Activated naive CD8-positive, alpha-beta T cell treated with anti-CD3 and anti-CD28 coated beads, Interleukin-2, amount 10 ng/mL, durations not matched to agents 7 days and 5 days (primary cell): ENCODE data around the gene RXRB. TPM values are rescaled to one million over a fixed set of nuclear protein-coding genes. Genes with fewer than 3 reads are reported as not detected.
"Not testable (repeated sequence)": the region's sequence is repeated elsewhere in the genome, so short reads cannot be mapped to it uniquely, and the experiment has no call there.

Source experiments
- ATAC-seq: fragments of 150-1000 bp; cut with Tn5 transposase; one replicate; pipeline ENCODE4 v1.10.0; 2021; ENCODE audit warnings: low read depth, moderate library complexity
- POLR2A ChIA-PET: fragments of 350-600 bp; sonication (Branson Sonifier 250); formaldehyde crosslinking; loops from one replicate; lab custom pipeline; 2021; ENCODE audit warnings: antibody characterized with exemption; lab: Charles Lee
- DNase-seq: peaks from one replicate; pipeline ENCODE4 v3.0.0; 2021
- H3K27ac Mint-ChIP-seq: one replicate; pipeline ENCODE4 v1.8.0; 2022; ENCODE audit warnings: mild to moderate bottlenecking, mixed read lengths
- H3K27me3 Mint-ChIP-seq: one replicate; pipeline ENCODE4 v1.8.0; 2022; ENCODE audit warnings: mild to moderate bottlenecking, moderate library complexity, mixed read lengths
- H3K36me3 Mint-ChIP-seq: one replicate; pipeline ENCODE4 v1.8.0; 2021; ENCODE audit warnings: mild to moderate bottlenecking, mixed read lengths
- H3K4me1 Mint-ChIP-seq: one replicate; pipeline ENCODE4 v1.8.0; 2021; ENCODE audit warnings: mixed read lengths
- H3K4me3 Mint-ChIP-seq: one replicate; pipeline ENCODE4 v1.8.0; 2022; ENCODE audit warnings: mild to moderate bottlenecking, moderate library complexity, mixed read lengths
- H3K9me3 Mint-ChIP-seq: one replicate; pipeline ENCODE4 v1.8.0; 2021; ENCODE audit warnings: mixed read lengths
- total RNA-seq, 2 experiments: library from RNA; stranded (reverse); gene quantifications; one replicate each; pipeline ENCODE4 v1.2.3, GENCODE V29; 2021

Gene RXRB
- total RNA-seq, 2 experiments from 2014 or later, result 54.6 to 60.0 TPM

GRCh38 chr6:33226503-33227120 lies 26.1 kb upstream of the RXRB start:
- ATAC-seq, H3K27ac Mint-ChIP-seq, H3K9me3 Mint-ChIP-seq, H3K36me3 Mint-ChIP-seq, POLR2A ChIA-PET, H3K4me3 Mint-ChIP-seq, DNase-seq, H3K4me1 Mint-ChIP-seq: not testable (repeated sequence)
- H3K27me3 Mint-ChIP-seq, result peaks cover 60% of the 10 kb centered on the region

DNA sequence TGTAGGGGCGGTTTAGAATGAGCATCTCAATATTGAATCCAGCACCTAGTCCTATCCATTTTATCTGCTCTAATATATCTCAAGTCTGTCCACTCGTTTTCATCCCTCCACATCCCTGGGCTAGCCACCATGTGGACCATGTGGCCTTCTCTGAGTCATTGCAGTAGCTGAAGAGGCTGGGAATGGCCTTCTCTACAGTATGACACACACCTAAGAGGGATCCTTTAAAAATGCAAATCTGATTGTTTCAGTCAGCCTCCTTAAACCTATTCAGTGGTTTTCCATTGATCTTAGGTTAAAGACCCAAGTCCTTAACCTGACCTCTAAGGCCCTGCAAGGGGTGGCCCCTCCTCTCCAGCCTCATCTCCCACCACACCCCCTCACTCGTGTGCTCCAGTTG lies 17.2 kb upstream of the RXRB start:
- POLR2A ChIA-PET, result interaction anchor here (0.8 kb wide), 1 partner anchor 9 kb away, joined by 3 read pairs; no protein-coding TSS in a partner anchor
- H3K27ac Mint-ChIP-seq, result no peak overlapping the region
- DNase-seq (no peak), ATAC-seq (no peak)
- H3K9me3 Mint-ChIP-seq, result no peaks in the 10 kb centered on the region
- H3K36me3 Mint-ChIP-seq, result no peaks in the 10 kb centered on the region
- peaks cover 26% of the 10 kb centered on the region for H3K4me1 Mint-ChIP-seq
- peaks cover 28% of the 10 kb centered on the region for H3K27me3 Mint-ChIP-seq
- H3K4me3 Mint-ChIP-seq, result no peak overlapping the region

DNA sequence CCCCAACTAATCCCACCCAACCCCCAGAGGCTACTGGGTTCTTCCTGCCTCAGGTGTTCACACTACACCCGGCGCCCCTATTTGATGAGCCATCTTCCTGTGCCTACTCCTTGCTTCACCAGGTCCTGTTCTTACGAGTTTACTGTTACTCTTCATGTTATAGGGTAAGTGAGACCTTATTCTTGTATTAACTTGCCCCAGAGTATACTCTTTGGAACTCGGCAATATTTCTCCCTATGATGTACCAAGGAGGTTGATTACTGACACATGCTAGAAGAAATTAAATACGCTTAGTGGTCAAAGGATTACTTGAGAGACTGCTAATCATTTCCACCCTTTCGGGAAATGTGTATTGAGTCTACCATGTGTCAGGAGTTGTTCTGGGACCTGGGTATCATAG lies 16.8 kb upstream of the RXRB start:
- POLR2A ChIA-PET, result no interaction called here
- ATAC-seq (no peak), DNase-seq (no peak)
- H3K36me3 Mint-ChIP-seq, result peaks cover 2% of the 10 kb centered on the region
- no peak overlapping the region for H3K4me3 Mint-ChIP-seq
- no peaks in the 10 kb centered on the region for H3K9me3 Mint-ChIP-seq
- H3K27ac Mint-ChIP-seq, result no peak overlapping the region
- peaks cover 27% of the 10 kb centered on the region for H3K27me3 Mint-ChIP-seq
- peaks cover 28% of the 10 kb centered on the region for H3K4me1 Mint-ChIP-seq

GRCh38 chr6:33216117-33216649 lies 15.7 kb upstream of the RXRB start:
- DNase-seq (no peak), ATAC-seq (peak; percentile 38)
- Mint-ChIP-seq H3K36me3 (peaks cover 2% of the 10 kb centered on the region), H3K27ac (no peak overlapping the region), H3K27me3 (peaks cover 19% of the 10 kb centered on the region), H3K4me1 (peaks cover 28% of the 10 kb centered on the region), H3K4me3 (no peak overlapping the region), H3K9me3 (no peaks in the 10 kb centered on the region)
- POLR2A ChIA-PET, result interaction anchor here (0.8 kb wide), 1 partner anchor 8 kb away, joined by 3 read pairs; the partner anchor contains the start of gene RING1

DNA sequence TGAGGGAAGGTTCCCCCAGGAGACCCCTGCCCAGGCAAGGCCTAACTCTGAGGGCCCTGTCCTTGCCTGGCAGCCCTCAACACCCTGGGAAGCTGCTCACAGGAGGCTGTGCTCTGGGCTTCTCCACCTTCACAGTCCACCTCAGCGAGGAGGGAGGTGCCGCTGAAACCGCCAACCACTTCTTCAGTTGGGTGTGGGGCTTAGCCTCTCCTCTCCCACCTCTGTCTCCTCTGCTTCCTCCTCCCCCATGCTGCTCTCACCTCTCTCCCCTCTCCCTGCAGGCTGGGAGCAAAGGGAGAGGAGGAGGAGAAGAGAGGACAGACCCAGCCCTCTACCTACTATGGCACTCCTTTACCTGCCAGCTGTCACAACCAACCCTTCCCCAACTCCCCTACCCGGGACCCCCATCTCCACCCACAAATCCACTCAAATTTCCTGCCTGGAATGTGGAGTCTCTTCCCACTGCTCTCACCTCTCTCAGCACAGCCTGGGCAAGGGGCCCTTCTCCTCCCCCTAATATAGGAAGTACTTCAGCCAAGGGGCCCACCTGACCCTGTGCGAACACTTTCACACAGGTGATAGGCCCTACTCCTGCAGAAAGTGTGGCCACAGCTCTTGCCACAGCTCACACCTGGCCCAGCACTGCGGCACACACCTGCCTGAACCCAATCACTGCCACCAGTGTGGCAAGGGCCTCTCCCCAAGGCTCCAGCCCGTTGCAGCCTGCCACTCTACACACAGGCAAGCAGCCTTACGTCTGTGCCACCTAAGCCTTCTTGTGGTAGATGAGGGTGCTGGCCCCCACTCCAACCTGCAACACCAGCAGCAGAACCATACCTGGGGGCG lies 15.0 kb upstream of the RXRB start:
- ATAC-seq, result peak; percentile 27
- Mint-ChIP-seq H3K27me3 (peaks cover 16% of the 10 kb centered on the region), H3K9me3 (no peaks in the 10 kb centered on the region), H3K36me3 (peaks cover 4% of the 10 kb centered on the region), H3K27ac (peak overlapping the region; percentile 39), H3K4me3 (peak overlapping the region; percentile 30), H3K4me1 (peaks cover 28% of the 10 kb centered on the region)
- no peak for DNase-seq
- POLR2A ChIA-PET, result no interaction called here

- ATAC-seq (no peak), DNase-seq (no peak)
- peaks cover 34% of the 10 kb centered on the region for H3K4me1 Mint-ChIP-seq
- no peaks in the 10 kb centered on the region for H3K9me3 Mint-ChIP-seq
- H3K27ac Mint-ChIP-seq, result peak overlapping the region; percentile 18
- POLR2A ChIA-PET, result no interaction called here
- H3K27me3 Mint-ChIP-seq, result peaks cover 16% of the 10 kb centered on the region
- H3K4me3 Mint-ChIP-seq, result peak overlapping the region; percentile 81
- peaks cover 10% of the 10 kb centered on the region for H3K36me3 Mint-ChIP-seq
Measured at GRCh38 chr6:33213989-33214335, 13.5 kb upstream of the RXRB start.

DNA sequence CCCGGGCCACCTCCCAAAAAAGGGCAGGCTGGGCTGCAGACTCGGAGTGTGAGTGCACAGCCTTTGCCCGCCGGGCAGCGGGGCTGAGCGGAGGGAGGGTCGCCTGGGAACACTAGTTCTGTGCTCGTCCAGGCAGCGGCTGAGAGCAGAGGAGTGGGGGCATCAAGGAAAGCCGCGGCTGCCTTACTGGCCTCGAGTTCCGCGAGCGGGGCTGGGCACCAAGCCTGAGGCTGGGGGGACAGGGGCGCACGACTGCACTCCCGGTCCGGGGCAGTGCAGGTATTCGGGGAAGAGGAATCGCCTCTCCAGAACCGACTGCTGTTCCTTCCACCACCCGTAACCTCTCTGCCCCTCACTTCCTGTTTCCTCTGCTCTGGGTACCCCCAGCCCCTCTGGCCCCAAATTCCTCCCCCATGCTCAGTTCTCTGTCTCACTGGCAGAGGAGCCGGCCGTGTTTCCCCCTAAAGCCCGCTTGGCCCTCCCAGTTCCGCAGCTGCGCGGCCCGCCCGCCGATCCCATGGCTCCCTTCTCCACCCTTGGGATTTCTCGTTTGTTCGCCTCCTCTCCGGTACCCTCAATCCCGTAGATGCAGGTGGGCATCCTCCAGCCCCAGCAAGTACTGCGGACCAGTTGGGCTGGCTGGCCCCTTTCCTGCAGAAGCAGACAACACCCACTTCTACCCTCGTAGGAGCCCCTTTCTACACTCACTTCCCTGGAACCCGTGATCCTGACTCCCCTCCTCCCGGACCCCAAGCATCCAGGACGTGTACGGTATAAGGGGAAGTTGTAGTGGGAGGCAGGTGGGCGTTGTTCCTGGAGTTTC lies 12.9 kb upstream of the RXRB start:
- Mint-ChIP-seq H3K36me3 (peaks cover 10% of the 10 kb centered on the region), H3K27me3 (peaks cover 16% of the 10 kb centered on the region), H3K4me1 (peaks cover 36% of the 10 kb centered on the region), H3K27ac (peak overlapping the region; percentile 18), H3K9me3 (no peaks in the 10 kb centered on the region), H3K4me3 (peak overlapping the region; percentile 81)
- no peak for DNase-seq
- peak; percentile 12 for ATAC-seq
- POLR2A ChIA-PET, result no interaction called here

- no peak overlapping the region for H3K27ac Mint-ChIP-seq
- H3K4me3 Mint-ChIP-seq, result peak overlapping the region; percentile 81
- POLR2A ChIA-PET, result no interaction called here
- H3K9me3 Mint-ChIP-seq, result no peaks in the 10 kb centered on the region
- ATAC-seq, result no peak
- DNase-seq, result no peak
- peaks cover 16% of the 10 kb centered on the region for H3K27me3 Mint-ChIP-seq
- H3K36me3 Mint-ChIP-seq, result peaks cover 10% of the 10 kb centered on the region
- H3K4me1 Mint-ChIP-seq, result peaks cover 36% of the 10 kb centered on the region
Measured at GRCh38 chr6:33212857-33213165, 12.3 kb upstream of the RXRB start.

DNA sequence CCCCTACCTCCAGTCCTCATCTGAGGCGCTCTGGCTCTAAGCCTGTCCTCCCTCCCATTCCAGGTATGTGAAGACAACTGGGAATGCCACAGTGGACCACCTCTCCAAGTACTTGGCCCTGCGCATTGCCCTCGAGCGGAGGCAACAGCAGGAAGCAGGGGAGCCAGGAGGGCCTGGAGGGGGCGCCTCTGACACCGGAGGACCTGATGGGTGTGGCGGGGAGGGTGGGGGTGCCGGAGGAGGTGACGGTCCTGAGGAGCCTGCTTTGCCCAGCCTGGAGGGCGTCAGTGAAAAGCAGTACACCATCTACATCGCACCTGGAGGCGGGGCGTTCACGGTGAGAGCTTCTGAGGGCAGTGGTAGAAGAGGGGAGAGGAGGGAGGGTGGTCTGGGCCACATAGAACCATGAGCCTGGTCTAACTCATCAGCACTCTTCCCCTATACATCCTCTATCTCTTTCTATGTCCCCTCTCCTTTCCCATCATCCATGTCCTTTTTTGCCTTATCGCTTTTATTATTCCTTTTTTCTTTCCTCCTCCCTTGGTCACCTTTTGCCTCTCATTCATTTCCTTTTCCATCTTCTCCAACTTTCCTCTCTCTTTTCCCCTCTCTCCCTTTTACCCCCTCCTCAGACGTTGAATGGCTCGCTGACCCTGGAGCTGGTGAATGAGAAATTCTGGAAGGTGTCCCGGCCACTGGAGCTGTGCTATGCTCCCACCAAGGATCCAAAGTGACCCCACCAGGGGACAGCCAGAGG lies 11.4 kb upstream of the RXRB start:
- Mint-ChIP-seq H3K27me3 (peaks cover 16% of the 10 kb centered on the region), H3K4me1 (peaks cover 38% of the 10 kb centered on the region), H3K4me3 (no peak overlapping the region), H3K27ac (no peak overlapping the region), H3K9me3 (no peaks in the 10 kb centered on the region), H3K36me3 (peaks cover 10% of the 10 kb centered on the region)
- DNase-seq, result no peak
- POLR2A ChIA-PET, result no interaction called here
- no peak for ATAC-seq

- POLR2A ChIA-PET, result no interaction called here
- Mint-ChIP-seq H3K4me1 (peaks cover 39% of the 10 kb centered on the region), H3K9me3 (no peaks in the 10 kb centered on the region), H3K36me3 (peaks cover 10% of the 10 kb centered on the region), H3K4me3 (no peak overlapping the region), H3K27me3 (peaks cover 16% of the 10 kb centered on the region), H3K27ac (no peak overlapping the region)
- ATAC-seq (no peak), DNase-seq (no peak)
Measured at GRCh38 chr6:33211136-33211535, 10.7 kb upstream of the RXRB start.

DNA sequence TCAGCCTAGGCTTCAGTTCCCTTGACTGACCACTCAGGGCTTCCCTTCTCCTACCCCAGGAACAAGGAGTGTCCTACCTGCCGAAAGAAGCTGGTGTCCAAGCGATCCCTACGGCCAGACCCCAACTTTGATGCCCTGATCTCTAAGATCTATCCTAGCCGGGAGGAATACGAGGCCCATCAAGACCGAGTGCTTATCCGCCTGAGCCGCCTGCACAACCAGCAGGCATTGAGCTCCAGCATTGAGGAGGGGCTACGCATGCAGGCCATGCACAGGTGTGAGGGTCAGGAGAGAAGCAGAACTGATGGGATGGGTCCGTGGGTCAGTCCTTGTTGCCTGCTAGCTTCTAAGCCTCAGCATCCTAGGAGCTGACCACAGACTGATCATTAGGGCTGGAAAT lies 9.4 kb upstream of the RXRB start:
- Mint-ChIP-seq H3K36me3 (peaks cover 10% of the 10 kb centered on the region), H3K27me3 (peaks cover 16% of the 10 kb centered on the region), H3K9me3 (no peaks in the 10 kb centered on the region), H3K4me1 (peaks cover 45% of the 10 kb centered on the region), H3K27ac (no peak overlapping the region), H3K4me3 (no peak overlapping the region)
- POLR2A ChIA-PET, result no interaction called here
- DNase-seq (no peak), ATAC-seq (no peak)

DNA sequence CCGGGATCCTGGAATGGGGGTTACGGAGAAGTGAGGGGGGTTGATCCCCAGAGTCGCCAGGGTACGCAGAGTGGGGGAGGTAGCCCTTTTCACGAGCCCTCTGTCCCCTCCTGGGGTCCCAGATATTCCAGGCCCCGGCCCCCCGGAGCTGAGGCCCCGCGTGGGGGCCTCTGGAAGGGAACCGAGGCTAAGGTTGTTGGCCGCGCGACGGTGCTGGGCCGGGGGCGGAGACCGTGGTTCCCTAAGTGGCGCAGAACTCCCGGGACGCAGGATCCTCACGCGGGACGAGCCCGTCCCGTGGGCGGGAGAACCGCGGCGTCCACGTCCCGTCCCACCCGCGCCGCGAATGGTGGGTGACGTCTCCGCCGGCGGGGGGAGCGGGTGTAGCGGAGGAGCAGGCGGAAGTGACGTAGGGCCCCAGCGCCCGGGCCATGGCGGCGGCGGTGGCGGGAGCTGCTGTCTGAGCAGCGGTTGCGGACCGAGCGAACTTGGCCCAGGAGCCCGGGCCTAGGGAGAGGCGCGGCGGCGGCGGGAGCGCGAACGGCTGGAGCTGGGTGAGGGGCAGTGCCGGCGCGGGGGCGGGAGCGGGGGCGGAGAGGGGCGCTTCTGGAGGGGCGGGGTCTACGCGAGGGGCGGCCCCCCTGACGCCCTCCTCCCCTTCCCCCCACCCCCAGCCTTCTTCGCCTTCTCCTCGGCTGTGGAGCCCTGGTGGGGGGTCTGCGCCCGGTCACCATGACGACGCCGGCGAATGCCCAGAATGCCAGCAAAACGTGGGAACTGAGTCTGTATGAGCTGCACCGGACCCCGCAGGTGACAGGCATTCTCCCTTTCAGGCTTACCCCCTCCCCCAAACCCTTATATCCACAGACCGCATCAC lies 7.9 kb upstream of the RXRB start, which contains the start of gene RING1:
RING1 (plus strand) TSS at position 410 of the 877 bp plus-strand sequence; CDS start at position 733, 323 bp downstream.
- peaks cover 8% of the 10 kb centered on the region for H3K27me3 Mint-ChIP-seq
- peak; percentile 53 for ATAC-seq
- peaks cover 39% of the 10 kb centered on the region for H3K4me1 Mint-ChIP-seq
- H3K36me3 Mint-ChIP-seq, result peaks cover 11% of the 10 kb centered on the region
- no peaks in the 10 kb centered on the region for H3K9me3 Mint-ChIP-seq
- peak; percentile 92 for DNase-seq
- POLR2A ChIA-PET, result interaction anchor here (0.6 to 2.5 kb wide), 22 partner anchors 8 to 236 kb away, joined by 3 to 26 read pairs (median 4); partner anchors contain the start of genes B3GALT4, HLA-DPA1, RPS18 and VPS52
- H3K4me3 Mint-ChIP-seq, result peak within 1 kb of the TSS; percentile 91
- peak within 1 kb of the TSS; percentile 94 for H3K27ac Mint-ChIP-seq
